Measurements from ENCODE around the gene TNXB. TPM values are rescaled to one million over a fixed set of nuclear protein-coding genes. Genes with fewer than 3 reads are reported as not detected.

TNXB gene
- total and polyA plus RNA-seq, 9 of the 15 experiments (the other 6 are each of a cell fraction or from before 2014, with no cell fraction given), result 0.14 to 28.1 (median 12.4) TPM

- TF ChIP-seq THAP12 (CRISPR knock-in tag; IDR thresholded peaks at IDR 0.05), result peak; percentile 85; the same call in 1 of the 2 replicates
- TF ChIP-seq TFE3 (CRISPR knock-in tag; IDR thresholded peaks at IDR 0.05), result no peak
- TF ChIP-seq CBFA2T2 (conservative IDR thresholded peaks at IDR 0.05), result peak; percentile 53
- TF ChIP-seq CC2D1A (IDR thresholded peaks at IDR 0.05), result peak; percentile 73
- TF ChIP-seq CHCHD3 (CRISPR knock-in tag; IDR thresholded peaks at IDR 0.05), result 0 out of 2 replicates have a peak, but pooled peaks have one; percentile 6
- no peak for TF ChIP-seq BRF1 (IDR thresholded peaks at IDR 0.05; ENCODE audit: borderline replicate concordance, extremely low read depth, insufficient read length)
- TF ChIP-seq NFIC (IDR thresholded peaks at IDR 0.05), result peak; percentile 55
- no peak for TF ChIP-seq ADNP (tag; IDR thresholded peaks at IDR 0.05)
- no peak for TF ChIP-seq GATAD2B (IDR thresholded peaks at IDR 0.05; ENCODE audit: borderline replicate concordance)
- TF ChIP-seq MXD1 (CRISPR knock-in tag; IDR thresholded peaks at IDR 0.05; ENCODE audit: borderline replicate concordance, poor library complexity, severe bottlenecking), result no peak
- TF ChIP-seq CHD7 (IDR thresholded peaks at IDR 0.05; ENCODE audit: low read depth, low read length), result no peak
- no peak for TF ChIP-seq ELF4 (CRISPR knock-in tag; IDR thresholded peaks at IDR 0.05)
These were observed 45.5 kb upstream of the TNXB start (continued) for GRCh38 chr6:32154514-32155161.

All from K562 (cell line).